HG03139 (cell line): ENCODE results near the gene TBC1D30.

Source experiments
- ATAC-seq: cut with Tn5 transposase; IDR thresholded peaks from one replicate; pipeline ENCODE4 v1.9.1; 2021; ENCODE audit not compliant: unreplicated experiment

Gene TBC1D30

DNA sequence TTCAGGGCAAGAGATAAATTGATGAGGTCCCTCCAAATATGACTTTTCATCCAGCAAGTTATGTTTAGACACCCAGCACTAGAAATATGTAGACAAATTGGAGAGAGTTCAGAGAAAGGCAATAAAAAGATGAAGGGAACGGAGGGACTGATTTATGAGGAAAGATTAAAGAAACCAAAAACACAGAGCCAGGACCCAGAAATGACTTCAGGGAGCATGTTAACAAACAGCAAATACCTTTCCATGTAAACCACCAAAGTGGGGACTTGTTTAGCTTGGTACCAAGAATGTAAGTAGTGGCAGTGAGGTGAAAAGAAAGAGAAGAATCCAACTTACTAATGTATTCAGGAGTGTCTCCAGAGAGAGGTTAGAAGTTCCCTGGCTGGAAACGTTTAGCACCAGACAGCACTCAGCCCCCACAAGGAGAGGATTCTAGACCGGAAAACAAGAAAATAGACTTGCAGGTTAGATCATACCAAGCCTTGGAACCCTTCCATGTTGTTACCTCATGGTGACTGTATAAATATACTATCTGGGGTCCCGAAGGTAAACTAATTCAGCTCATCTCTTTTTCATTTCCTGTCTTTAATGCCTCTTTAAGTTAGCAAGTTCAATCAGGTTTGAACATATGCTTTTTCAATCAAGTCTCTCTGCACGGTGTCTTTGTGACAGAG is 79.2 kb downstream of the TBC1D30 start:
- no peak for ATAC-seq

DNA sequence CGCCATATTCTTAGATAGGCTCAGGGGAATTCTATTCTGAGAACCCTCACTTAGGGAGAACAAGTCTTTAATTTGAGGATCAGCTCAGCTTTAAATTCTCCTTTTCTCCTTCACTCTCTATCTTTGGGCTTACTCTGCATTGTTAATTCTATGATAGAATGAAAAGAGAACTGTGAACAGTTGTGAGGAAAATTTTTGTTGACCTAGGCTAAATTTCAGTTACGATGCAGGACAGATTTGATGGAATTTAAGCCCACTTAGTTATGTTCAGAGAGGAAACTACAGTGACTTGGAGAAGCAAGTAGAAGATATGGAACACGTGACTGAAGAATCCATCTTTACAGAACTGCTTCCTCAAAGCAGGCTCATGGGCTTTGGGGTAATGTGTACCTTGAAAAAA is 82.7 kb downstream of the TBC1D30 start:
- ATAC-seq = no peak

DNA sequence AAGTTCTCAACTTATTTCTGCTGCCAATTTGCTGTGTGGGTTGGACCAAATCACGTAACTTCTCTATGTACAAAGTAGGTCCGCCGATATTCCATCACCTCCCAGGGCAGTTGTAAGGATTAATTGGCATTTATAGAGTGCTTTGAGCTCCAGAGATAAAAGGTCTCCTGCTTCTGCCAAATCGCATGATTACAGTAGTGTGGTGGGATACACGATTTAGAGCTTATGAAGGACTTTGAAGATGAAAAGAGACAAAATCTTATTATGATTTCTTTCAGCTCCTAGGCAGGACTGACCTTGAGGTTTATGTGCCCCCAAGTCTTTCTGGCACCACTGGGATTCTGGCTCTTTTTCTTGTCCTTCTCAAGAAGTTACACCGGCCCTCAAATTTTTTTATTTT is 84.7 kb downstream of the TBC1D30 start:
- ATAC-seq = no peak

DNA sequence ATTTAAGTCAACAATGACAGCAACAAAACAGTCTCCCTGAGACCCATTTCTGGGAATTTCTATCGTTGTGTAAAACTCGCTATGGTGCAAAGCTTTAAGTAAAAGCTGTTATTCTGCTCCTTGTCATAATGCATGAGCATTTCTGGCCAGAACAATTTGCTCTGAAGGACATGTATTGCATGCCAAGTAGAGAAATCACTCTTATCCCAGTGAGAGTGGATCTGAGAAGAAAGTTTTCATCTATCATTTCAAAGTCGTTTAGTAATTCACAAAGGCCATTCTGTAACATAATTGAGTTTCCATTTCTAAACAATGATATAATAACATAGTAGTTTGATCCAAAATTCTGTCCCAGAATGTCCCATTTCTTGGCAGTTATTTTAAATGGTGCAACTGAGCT is 86.6 kb downstream of the TBC1D30 start:
- ATAC-seq = no peak

DNA sequence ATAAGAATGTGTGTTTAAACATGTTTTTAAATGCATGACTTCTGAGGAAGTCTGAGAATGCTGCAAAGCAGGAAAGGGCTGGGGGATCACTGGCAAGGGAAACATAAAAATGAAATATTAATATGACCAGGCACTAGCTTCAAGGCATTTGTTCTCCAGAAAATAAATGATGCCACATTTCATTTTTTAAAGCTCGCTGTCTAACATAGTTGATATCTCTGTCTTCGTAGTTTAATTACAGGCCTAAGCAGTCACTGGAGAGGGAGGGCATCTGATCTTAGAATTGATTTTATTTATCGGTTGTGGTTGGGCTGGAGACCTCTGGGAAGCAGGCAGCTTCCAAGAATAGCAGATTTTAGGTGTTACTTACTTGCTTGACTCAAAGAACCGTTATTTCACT is 87.5 kb downstream of the TBC1D30 start:
- no peak for ATAC-seq

DNA sequence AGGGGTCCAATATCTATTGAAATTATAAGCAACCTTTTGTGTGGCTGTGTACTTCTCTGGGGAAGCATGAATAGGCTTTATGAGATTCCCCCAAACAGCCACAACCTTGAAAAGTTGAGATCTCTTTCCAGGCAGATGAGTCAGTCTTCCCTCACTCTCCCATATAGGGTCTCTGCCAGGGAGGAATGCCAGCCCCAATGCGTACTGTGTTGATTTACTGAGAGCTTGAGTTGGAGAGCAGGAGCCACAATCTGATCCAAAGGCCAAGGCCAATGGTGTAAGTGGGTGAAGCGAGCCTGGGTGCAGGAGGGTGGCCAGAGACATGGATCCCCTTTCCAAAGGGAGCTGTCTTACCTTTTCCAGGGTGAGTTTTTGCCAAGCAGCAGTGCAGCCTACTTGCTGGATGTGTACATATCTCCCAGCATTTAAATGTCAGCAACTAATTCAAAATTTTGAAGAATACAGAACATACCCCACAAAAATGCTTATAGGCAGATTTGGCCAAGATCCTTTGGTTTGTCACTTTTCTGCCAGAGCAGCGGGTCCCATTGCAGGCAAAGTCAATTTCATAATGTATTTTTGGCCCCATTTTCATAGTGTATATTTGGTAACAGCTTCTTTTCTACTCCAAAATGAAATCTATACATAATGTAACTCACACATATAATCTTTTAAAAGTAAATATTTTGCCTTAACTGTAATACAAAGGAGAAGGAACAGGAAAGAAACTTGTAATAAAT is 88.2 kb downstream of the TBC1D30 start:
- no peak for ATAC-seq

DNA sequence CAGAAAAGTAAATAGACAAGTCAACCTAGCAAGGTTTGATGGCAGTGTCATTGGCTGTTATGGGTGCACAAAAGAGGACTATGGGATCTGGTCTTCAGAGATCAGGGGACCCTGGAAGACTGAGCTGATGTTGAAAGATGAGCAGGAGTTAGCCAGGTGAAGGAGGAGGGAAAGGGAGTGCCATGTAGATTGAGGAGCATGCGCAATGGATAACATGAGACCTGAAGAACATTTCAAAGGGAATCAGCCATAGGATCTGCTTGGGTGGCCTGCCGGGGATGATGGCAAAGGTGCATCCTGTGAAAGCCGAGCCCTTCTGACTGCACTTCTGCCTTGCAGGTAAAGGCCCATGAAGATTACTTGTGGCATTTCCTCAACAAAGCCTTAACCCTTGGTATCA is 90.8 kb downstream of the TBC1D30 start:
- no peak for ATAC-seq

DNA sequence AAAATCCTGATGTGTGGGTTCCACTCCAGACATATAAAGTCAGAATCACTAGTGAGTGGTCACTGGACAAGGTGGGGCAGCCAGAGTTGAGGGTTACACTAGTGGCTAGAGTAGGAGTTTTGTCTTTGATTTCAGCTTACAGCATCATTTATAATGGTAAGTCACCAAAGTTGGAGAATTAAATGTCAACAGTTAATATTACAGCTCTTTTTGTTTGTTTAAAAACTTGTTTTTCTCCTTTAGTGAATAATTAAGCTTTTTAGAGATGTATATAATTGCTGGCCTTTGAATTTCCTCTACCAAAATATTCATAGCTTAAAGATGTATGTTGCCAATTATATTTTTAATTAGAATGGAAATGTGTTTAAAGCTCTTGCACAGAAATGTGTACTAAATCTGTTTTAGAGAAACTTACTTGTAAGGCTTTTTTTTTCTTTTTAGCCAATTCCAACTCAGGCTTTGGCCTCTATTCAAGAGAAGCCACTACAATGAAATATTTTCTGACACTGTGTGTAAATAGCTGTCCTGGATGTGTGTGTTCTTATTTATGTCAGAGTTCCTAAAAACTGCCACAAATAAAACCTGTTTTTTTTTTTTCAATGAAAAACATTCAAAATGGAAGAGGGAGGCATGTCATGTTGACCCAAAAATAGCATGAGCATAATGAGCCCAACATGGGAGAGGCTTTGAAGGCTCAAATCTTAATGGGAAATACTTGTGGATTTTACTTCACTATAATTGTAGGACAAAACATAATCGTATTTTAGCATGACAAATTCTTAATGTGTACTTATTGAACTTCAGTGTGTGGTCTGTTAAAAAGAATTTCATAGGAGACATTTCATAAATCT is 92.2 kb downstream of the TBC1D30 start:
- ATAC-seq = no peak

DNA sequence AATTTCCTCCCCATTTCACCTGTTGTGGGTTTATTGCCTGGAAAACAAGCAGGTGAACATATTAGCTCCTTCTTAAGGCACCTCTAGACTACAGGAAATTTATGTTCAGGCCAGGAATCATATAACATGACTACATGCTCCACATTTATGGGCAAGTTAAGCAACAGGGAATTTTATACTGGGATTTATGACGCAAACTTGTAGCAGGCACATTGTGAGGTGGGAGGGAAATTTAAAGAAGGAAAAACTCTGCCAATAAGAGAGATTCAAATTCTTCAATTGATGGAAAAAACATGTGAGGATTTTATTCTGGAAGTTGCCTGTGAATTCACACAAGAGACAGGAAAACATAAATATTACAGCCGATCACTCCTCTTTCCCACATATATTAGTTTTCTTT is 93.9 kb downstream of the TBC1D30 start:
- no peak for ATAC-seq

DNA sequence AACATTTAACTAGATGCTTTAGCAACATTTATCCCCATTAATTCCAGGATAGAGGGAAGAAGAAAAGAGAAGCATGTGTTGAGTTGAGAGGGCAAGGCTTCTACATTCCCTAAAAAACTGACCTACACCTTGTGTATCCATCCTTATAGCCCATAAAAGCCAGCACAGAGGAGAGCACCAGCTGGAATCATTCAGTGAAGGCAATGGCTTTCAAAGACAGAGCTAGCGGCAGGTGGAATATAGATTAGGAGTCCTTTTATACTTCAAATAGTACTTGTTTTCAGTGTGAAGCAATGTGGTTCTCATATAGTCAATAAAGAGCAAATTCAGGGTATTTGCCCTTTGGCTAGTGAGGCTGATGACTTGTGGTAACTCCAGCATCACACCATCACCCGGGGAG is 94.4 kb downstream of the TBC1D30 start:
- no peak for ATAC-seq

DNA sequence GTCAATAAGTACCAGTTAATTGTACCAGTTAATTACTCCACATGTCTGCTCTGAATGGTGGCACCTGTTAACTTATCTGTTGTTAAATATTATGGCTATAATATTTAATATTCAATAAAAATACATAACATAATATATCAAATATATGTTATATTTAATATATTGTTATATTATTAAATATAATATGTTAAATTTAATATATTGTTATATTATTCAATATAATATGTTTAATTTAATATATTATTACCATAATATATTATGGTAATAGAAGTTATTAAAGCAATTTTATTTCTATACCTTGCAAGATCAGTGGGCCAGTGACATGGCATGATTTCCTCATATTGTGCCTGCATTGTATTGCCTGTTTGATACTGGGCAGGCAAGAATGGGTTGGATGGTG is 98.4 kb downstream of the TBC1D30 start:
- no peak for ATAC-seq

DNA sequence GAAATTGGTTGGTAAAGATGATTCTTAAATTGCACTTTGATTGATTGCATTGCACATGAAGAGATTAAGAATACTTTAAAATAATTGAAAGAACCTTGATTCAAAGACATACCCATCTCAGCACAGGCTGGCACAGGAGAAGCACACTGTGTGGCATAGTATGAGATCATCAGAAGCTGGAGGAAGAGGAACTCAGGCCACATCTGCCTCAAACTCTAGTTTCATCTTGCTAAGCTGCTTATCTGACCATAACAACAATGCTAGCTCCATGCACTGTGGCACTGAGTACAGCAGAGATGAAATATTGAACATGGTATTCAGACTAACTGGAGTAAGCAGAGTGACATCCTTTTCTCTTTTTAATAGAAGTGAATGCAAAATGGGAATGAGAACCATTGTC is 99.1 kb downstream of the TBC1D30 start:
- no peak for ATAC-seq
